GM21381 (cell line): ENCODE measurements around the gene HIGD1A.

Experiments used
- ATAC-seq: cut with Tn5 transposase; IDR thresholded peaks from one replicate; pipeline ENCODE4 v1.9.1; 2021; ENCODE audit warnings: mild to moderate bottlenecking, moderate library complexity; ENCODE audit not compliant: unreplicated experiment

Gene HIGD1A

GRCh38 chr3:42762046-42762724 lies 42.1 kb downstream of the HIGD1A start:
- no peak for ATAC-seq

GRCh38 chr3:42758126-42758525 lies 46.2 kb downstream of the HIGD1A start:
- ATAC-seq, result no peak

- no peak for ATAC-seq
These were observed 47.5 kb downstream of the HIGD1A start for GRCh38 chr3:42756681-42757213.

- ATAC-seq, result no peak
These were observed 48.4 kb downstream of the HIGD1A start for GRCh38 chr3:42755681-42756578.

GRCh38 chr3:42753757-42754156 lies 50.5 kb downstream of the HIGD1A start:
- no peak for ATAC-seq

GRCh38 chr3:42752961-42753360 lies 51.3 kb downstream of the HIGD1A start:
- ATAC-seq, result no peak

- no peak for ATAC-seq
These were observed 51.8 kb downstream of the HIGD1A start for GRCh38 chr3:42752441-42752840.

GRCh38 chr3:42751609-42752008 lies 52.7 kb downstream of the HIGD1A start:
- ATAC-seq, result no peak

- no peak for ATAC-seq
These were observed 53.5 kb downstream of the HIGD1A start for GRCh38 chr3:42750834-42751233.

GRCh38 chr3:42749753-42750231 lies 54.5 kb downstream of the HIGD1A start:
- no peak for ATAC-seq

GRCh38 chr3:42749025-42749752 lies 55.1 kb downstream of the HIGD1A start:
- ATAC-seq, result no peak

GRCh38 chr3:42747581-42747980 lies 56.7 kb downstream of the HIGD1A start:
- no peak for ATAC-seq

GRCh38 chr3:42746455-42747450 lies 57.5 kb downstream of the HIGD1A start:
- no peak for ATAC-seq

- no peak for ATAC-seq
These were observed 58.4 kb downstream of the HIGD1A start for GRCh38 chr3:42745776-42746454.

GRCh38 chr3:42745291-42745745 lies 59.0 kb downstream of the HIGD1A start:
- no peak for ATAC-seq

- no peak for ATAC-seq
These were observed 60.9 kb downstream of the HIGD1A start for GRCh38 chr3:42743204-42743995.

- no peak for ATAC-seq
These were observed 61.6 kb downstream of the HIGD1A start for GRCh38 chr3:42742688-42743087.

GRCh38 chr3:42742259-42742658 lies 62.0 kb downstream of the HIGD1A start:
- no peak for ATAC-seq
